Ureter (tissue), 1 donor: ENCODE data around the gene LRRC2. TPM values are rescaled to one million over a fixed set of nuclear protein-coding genes. Genes with fewer than 3 reads are reported as not detected.

ENCODE experiments used
- DNase-seq: peaks from one replicate; pipeline ENCODE4 v3.0.0-alpha.2; 2020; ENCODE audit warnings: low spot score
- total RNA-seq: library from RNA; stranded (reverse); gene quantifications from one replicate; pipeline ENCODE4 v1.2.4, GENCODE V29; 2023
- donor health status: DM: yes; HTN: yes; CAD: no.

LRRC2 gene
- total RNA-seq, 1 donor from 2014 or later, result 0.81 TPM

DNA sequence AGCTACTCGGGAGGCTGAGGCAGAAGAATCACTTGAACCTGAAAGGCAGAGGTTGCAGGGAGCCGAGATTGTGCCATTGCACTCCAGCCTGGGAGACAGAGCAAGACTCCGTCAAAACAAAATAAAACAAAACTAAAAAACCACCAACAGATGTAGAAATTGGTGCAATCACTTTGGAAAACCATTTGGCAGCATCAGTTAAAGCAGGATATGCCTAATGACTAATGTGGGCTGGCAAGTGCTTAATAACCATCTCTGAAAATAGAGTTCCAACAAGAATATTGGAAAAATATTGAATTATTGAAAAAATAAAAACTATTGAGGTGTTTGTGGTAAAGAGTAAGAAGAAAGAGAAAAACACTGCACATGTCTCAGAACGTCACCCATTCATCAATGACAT lies 84.5 kb downstream of the LRRC2 start:
- DNase-seq, result no peak

DNA sequence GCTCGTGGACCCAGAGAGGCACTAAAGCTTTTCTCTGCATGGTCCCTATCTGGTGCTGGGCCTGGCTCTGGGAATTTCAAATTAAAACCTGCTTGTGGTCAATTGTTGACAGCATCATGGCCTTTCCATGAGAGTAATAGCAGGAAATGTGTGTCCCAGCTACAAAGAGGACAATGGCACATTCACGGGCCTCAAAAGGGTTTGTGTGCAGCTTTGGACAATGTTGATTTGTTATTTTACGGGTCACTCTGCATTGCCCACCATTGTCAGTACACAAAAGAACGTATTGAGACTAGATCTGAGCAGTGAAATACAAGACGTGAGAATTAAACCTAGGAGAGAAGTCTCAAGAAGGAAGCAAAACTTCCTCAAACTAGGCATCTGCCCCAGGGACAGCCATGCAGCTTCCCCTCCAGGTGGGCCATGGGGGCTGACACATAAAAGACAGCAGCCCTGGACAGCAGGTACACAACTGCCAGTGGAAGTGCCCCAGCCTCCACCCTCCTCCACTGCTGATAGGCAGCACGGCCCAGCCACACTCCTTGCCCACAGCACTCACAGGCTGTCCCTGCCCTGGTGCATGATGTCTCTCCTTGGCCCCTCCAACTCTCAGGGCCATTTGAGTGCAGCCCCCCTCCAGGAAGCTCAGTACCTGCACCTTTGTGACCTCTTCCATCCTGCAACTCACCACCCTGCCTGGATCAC lies 85.5 kb downstream of the LRRC2 start:
- DNase-seq, result no peak

DNA sequence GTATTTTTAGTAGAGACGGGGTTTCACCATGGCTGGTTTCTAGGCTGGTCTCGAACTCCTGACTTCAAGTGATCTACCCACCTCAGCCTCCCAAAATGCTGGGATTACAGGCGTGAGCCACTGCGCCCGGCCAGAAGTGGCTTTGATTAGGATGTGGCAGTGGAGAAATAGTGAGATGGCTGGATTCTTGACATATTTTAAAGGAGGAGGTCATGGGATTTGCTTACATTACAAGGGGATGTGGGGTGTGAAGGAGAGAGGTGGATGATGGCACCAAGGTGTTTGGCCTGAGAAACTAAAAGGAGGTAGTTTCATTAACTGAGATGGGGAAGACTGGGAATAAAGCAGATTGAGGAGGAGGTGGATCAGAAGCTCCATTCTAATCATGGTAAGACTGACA lies 86.4 kb downstream of the LRRC2 start:
- no peak for DNase-seq

DNA sequence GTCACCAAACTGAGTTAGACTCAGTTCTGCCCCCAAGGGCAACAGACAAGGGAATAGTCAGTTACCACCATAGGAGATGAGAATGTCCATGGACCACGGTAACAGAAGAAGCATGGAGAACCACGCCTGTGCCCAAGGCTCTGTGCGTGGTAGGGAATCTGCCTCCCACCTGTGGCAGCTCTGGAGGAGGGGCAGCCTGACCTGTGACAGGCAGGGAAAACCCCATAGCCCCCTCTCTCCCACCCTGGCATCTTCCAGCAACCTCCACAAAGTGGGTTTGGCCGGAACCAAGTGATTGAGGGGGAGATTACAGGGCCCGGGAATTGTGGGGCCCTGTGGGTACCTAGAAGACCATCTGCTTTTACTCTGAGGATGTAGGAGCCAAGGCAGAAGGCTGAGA lies 87.1 kb downstream of the LRRC2 start:
- DNase-seq, result no peak

DNA sequence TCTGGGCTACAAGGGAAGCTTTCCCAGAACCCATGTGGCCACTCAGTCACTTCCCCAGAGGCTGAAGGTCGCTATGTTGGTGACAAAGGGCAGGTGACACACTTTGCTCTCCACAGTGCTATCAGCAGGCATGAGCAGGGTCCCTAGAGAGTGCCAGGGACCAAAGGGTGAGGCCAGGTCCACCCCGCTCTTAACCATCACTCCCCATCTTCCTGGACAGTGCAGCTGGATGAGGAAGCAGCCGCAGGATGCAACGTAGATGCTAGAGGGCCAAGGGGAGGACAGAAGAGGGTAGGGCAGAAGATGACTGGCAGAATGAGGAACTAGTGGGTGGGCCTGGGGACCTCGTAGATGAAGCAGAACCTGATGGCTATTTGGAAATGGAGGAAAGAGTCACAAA lies 87.8 kb downstream of the LRRC2 start:
- no peak for DNase-seq

DNA sequence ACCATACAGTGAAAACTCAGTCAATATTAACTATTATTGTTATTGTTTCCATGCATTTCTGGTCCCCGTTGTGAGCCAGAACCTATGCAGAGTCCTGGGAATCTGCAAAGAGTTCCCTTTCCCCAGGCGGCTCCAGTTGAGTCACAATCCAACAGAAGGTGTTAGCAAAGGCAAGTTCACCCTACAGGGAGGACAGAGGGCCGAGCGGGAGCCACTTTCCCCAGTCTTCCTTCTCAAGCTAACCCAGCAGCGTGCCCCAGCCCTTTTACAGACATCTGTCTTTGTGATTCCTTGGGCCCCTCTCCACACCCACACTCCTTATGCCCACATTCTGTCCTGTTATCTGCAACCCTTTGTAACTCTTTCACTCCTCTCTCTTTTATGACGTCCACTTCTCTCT lies 88.3 kb downstream of the LRRC2 start:
- no peak for DNase-seq

DNA sequence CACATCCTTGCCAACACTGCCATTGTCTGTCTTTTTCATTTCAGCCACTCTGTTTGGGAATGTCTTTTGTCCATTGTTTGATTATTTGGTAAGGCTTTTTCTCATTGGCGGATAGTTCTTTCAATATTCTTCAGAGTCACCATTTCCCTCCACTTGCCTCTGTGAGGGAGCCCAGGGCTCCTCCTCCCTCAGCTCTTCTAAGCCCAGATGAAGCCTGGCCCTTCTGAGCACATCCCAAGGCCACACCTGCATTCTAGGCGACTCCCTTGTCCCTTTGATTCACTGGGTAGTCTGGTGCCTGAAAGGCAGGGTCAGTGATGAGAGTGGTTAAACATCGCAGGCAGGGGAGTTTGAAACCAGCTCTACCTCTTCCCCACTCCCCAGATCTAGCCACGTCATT lies 89.0 kb downstream of the LRRC2 start:
- no peak for DNase-seq

DNA sequence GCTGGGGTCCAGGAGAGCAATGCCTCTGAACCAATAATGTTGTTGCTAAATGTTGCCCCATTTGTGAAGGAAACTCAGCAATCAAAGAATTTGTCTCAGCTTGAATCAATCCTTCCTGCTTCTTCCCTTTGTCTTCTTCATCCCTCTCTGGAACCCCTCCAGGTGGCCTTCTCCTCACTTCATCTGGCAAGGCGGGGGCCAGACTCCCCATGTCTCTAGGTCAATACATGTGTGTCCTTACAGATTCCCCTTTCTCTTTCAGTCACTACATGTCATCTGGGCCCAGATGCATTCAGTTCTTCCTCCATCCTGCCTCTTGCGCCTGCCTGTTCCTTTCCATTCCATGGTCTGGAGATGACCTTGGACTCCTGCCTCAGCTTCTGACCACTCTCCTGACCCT lies 93.4 kb downstream of the LRRC2 start:
- DNase-seq, result no peak

DNA sequence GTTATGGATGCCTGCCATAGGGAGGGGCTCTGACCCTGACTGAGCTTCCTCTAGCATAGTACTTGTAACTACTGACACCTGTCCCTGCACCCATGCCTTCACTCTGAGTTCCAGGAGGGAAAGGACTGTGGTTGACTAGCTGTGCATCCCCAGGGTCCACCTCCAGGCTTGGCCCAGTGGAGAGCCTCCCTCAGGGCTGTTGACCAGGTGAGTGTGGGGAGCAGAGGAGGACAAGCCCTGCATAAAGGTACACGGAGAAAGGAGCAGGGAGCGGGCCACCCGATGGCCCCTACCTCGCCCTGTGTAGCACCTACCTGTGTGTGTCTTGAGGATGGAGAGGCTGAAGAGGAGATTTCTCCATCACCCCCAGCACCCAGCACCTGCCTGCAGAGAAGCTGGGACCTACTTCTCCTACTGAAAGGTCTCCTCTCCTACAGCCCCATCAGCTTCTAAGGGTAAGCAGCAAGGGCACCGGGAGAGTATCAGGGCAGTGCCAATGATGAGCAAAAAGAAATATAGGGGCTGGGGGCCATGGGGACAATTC lies 94.7 kb downstream of the LRRC2 start:
- DNase-seq, result no peak

DNA sequence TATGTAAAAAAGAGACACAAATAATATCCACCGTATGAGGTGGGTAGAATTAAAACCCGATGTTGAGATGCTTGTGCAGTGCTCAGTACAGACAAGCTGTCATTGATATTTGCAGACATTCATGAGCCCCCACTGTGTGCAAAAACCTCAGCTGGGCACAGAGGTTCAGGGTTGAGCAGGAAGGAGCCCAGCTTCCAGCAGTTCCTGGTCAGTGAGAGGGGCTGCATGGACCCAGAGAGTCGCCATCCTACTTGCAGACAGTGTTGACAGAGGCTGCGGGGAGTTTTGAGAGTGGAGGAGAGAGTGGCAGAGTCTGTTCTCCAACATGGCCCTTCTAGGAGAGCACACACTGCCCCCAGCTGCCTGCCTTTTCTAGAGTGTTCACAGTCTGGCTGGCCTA lies 95.3 kb downstream of the LRRC2 start:
- no peak for DNase-seq

DNA sequence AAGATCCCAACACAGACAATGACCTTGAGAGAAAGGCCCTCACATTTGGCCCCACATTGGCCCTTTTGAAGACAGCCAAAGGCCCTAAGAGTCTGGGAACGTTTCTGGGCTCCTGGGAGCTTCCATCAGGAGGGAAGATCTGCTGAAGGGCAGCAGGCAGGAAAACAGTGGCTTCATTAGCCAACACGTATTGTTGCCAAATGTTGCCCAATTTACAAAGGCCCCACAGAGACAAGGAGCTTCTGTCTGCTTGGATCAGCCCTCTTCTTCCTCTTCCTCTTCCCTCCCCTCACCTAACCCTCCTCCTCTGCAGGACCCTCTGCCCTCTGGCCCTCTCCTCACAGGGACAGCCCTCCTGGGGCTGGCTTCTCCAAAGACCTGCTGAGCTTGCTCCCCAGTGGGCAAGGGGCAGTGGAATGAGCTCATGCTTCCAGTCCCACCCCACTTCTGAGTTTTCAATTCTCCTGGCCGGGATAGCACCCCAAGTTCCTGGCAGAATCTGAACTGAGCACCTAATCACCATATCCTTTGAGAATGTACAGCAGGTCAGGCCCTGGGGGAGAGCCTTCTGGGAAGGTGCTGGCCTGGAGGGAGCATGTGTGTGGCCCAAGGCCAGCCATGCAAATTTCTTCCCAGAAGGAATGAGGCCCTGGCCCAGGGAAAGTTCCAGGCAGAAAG lies 96.3 kb downstream of the LRRC2 start:
- DNase-seq, result no peak

DNA sequence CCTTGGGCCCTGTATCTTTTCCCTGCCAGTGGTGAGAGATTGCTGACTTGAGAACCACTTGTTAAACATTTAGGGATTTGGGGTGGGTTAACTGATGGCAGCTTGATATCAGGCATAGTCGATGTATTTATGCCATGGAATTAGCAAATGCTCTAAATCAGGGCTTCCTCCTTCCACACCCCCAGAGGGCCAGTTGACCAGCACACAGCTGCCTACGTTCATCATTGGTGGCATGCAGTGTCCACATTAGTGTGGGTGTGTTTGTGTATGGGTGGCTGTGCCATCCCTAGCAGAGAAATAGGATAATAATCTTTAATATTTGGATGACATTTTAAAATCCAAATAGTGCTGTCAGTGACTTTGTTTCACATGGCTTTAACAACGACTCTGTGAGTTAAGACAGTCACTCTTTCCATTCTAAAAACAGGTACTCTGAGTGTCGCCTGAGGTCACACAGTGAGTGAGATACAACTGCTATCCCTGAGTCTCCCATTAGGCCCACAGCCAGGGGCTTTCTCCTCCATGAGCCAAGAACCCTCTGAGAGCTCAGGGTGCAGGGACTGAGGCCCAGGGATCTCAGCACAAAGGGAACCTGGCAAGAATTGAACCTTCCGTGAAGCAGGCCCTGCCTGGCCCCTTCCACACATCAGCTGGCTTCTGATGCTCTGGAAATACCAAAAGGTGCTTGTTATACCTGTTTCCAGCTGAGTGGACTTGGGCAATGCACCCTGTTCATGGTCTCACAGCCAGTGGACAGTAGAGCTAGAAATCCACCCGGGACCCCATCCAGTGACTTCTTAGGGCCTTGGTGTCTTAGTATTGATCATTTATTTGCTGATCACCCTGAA lies 97.1 kb downstream of the LRRC2 start:
- no peak for DNase-seq

DNA sequence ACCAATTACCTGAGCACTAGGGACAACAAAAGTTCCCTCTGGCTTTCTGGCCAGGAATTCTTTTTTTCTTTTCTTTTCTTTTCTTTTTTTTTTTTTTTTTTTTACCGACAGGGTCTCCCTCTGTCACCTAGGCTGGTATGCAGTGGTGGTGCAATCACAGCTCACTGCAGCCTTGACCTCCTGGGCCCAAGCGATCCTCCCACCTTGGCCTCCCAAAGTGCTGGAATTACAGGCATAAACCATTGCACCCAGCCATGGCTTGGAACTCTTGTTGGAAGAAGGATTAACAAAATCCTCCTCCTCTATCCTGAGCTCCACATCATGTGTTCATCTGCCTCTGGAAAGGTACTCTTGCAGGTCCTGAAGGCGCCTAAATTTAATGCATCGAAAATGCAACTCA lies 98.5 kb downstream of the LRRC2 start:
- no peak for DNase-seq

DNA sequence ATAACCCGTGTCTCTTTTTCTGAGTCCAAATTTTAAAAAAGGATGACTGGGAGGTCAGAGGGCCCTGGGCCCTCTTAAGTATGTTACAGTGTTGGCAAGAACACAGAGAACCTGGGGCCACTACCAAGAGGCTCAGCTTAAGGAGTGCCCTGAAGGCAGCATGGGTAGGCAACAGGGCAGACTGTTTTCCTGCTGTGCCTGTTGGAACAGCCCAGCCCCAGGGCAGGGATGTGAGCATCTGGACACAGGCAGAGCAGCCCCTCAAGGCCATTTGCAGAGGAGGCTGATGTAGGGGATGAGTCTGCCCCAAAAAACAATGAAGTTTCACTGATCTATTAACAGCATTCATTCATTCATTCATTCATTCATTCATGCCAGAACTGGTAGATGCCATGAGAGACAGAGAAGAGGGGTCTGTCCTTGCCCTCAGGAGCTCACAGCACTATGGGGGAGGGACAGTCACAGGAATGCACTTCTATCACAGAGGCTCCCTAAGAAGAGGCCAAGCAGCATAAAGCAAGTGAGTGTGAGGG lies 99.2 kb downstream of the LRRC2 start:
- no peak for DNase-seq

DNA sequence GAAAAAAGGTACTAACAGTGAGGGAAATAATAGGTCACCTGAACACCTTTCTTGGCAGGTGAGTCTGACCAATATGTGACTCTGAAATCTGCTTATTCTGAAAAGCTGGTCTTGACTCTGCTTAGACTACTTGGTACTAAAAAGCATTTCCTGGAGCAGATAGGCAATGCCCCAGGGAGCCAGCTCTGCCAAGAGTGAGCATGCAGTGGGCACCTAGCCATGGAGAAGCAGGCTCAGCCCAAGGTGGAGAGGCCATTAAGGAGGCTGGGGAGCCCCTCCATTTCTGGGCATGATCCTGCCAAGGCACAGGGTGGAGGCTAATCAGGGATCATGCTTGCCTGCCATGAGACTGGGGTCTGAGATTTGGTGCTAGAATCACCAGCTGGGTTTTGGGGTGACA lies 99.8 kb downstream of the LRRC2 start:
- DNase-seq, result no peak

Other genes starting within 250 kb of the LRRC2 start
- 1.3 TPM for gene CCR2, start 212.2 kb downstream of the LRRC2 start, total RNA-seq
- 3.3 TPM for gene CCR5, start 195.4 kb downstream of the LRRC2 start, total RNA-seq
- gene CCRL2, start 159.0 kb downstream of the LRRC2 start, total RNA-seq, result 6.3 TPM
- 1.5 TPM for gene LTF, start 101.4 kb downstream of the LRRC2 start, total RNA-seq
- not detected for gene RTP3, start 68.3 kb downstream of the LRRC2 start, total RNA-seq
- not detected for gene FAM240A, start 46.2 kb upstream of the LRRC2 start, total RNA-seq
- gene ALS2CL, start 127.4 kb upstream of the LRRC2 start, total RNA-seq, result 64.5 TPM
- gene TMIE, start 135.1 kb upstream of the LRRC2 start, total RNA-seq, result 1.0 TPM
- 1.6 TPM for gene PRSS50, start 151.6 kb upstream of the LRRC2 start, total RNA-seq